Dermis microvascular lymphatic vessel endothelial cell (primary cell): ENCODE measurements around the gene TMPRSS7. TPM values are rescaled to one million over a fixed set of nuclear protein-coding genes. Genes with fewer than 3 reads are reported as not detected.
"Not testable (repeated sequence)": the region's sequence is repeated elsewhere in the genome, so short reads cannot be mapped to it uniquely, and the experiment has no call there.

ENCODE experiments used
- DNase-seq, 2 donors: peaks; one replicate each; pipeline versions ENCODE4 v3.0.0 to v3.0.0-alpha.2; 2010; ENCODE audit warnings: low read depth in 2 of 2
- total RNA-seq: library from RNA; depleted of rRNA; stranded (reverse); fragments of >200 nt; gene quantifications from 2 replicates; pipeline ENCODE4 v1.2.1, GENCODE V29; 2014

TMPRSS7 gene
- total RNA-seq, 1 donor from 2014 or later: not detected

DNA sequence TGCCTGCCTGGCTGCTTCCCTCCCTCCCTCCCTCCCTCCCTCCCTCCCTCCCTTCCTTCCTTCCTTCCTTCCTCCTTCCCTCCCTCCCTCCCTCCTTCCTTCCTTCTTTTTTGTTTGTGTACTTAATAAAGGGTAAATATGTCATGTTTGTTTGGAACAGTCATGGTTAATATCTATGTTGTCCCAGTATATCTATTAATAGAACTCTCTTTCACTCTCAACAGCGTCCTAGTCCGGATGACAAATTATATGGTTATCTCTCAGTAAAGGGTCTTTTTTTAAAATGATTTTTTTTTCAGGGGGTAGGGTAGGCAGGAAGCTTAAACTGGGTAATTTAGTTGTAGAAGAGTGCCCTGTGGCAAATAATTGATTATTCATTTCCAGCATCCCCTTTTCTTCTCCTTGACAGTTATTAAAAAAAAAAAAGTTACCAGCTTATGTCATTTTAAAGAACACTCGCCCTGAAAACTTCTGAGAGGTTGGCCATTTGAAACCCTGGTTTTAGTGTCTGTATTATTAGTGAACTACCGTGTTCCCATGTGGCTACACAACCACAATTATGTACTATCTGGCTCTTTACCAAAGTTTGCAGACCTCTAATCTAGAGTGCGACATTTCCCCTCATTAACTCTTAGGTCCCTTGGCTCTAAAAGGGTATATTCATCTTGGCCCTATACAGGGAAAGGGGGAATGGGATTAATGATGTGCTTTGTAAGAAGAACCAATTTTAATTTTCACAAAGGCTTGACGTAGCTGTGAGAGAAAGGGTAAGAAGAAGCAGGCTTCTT is 22.1 kb upstream of the TMPRSS7 start:
- no peak for DNase-seq

DNA sequence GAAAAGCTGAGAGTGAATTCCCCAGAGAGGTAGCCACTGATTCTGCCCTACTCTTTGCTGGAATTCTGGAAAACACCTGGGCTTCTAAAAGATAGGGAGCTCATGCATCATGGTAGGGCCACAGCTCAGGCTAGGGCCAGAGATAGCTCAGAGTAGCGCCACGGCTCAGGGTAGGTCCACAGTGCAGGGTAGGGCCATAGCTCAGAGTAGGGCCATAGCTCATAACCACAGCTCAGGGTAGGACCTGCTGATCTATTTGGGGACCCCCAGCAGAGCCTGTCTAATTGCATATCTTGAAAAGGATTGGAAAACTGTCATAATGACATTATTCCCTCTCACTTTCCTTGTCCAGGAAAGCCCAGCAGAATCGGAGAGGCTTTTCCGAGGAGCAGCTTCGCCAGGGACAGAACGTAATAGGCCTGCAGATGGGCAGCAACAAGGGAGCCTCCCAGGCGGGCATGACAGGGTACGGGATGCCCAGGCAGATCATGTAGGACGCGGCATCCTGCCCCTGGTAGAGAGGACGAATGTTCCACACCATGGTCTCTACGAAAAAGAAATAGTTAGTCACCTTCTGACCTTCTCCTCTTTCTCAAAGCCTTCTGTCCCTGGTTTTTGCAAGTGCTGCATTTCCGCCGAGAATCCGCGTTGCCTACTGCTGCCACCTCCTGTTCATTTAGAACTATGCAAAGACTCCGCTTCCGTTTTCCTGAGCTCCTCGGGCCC is 21.3 kb upstream of the TMPRSS7 start:
- peak; percentile 34 to 72 for DNase-seq

DNA sequence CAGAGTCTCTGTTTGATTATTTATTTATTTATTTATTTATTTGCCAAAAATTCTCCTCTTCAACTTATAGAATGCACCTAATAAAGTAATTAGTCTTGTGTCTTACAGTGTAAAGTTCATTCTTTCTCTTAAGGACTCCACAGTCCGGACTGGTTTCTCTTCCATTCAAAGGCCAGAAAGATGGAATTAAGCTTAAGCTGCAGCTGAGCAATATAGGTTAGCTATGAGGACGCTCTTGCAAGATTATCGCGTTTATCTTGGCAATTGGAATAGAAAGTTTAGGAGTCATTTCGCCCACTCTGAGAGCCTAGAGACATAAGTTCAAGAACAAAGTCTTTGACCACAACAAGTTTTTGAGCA is 20.8 kb upstream of the TMPRSS7 start:
- DNase-seq: no peak

DNA sequence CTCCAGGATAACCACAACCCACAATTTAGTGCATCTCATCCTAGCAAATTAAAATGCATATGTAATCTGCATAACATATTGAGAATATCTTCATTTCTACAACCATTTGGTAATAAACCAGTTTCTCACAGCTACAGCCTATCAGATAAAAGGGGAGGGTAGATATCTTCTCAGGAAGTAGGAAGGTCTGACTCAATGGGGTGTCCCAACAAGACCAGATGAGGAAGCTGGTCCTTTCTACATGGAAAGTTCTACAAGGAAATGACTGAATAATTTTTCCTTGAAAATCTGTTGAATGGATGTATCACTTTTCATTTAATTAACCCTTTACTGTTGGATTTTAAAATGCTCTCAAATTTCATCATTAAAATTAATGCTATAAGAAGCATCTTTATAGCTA is 17.4 kb upstream of the TMPRSS7 start:
- no peak for DNase-seq

DNA sequence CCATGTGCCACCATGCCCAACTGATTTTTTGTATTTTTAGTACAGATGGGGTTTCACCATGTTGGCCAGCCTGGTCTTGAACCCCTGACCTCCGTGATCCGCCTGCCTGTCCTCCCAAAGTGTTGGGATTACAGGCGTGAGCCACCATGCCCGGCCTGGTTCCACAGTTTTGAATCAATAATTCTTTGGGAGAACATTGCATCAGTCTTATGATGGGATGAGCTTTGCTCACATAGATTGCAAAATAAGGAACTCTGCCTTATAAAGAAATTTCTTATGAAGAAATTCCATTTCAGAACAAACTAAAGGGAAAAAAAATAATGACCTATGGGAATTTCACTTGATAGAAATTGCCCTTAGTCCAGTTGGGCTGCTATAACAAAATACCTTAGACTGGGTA is 15.8 kb upstream of the TMPRSS7 start:
- no peak for DNase-seq

DNA sequence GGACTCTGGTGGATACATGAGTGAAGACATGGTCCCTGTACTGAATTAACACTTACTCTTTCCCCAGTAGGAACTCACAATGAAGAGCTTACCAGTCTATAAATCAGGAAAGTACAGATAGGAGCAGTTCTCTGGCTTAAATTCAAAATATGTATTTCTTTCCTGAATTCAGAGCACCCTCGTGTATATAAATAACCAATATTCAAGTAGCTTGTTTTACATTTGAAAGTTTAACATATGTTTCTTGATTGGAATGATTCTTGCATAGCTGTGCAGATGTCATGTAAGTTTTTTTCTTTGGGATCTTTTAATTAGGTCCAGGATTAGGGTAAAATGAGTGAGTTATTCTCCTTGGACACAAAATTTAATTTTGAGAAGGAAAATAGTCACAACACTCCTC is 14.8 kb upstream of the TMPRSS7 start:
- no peak for DNase-seq

DNA sequence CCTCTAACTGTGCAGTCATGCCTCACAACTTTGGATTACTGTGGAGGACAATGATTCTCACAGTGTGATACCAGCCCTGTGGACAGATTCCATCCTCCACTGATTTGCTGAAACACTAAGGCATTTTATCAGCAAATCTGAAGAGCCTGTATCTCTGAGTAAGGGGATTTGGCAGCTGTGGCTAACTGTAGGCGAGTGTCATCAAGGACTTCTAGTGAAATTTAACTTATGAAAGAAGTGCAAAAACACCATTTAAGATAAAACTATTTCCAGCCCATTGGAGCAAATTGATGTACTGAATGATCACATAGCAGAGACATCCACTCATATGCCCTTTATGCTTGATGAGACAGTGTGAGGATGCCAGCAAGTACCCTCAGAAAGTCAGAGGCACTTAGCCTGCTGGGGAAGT is 13.9 kb upstream of the TMPRSS7 start:
- DNase-seq: no peak

DNA sequence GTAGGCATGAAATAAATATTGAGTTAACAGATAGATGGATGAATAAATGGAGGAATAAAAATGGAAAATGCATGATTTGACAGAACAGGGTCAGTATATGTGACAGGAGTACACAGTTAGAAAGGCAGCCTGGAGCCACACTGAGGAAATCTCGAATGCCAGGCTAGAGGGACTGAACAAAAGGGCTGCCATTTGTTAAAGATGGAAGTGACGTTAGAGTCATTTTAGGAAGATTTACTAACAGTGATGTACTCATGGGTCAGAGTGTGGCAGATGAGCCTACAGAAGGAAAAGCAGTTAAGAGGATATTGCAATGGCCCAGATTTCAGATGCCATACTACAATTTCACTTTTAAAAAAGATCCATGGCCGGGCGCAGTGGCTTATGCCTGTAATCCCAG is 7.4 kb upstream of the TMPRSS7 start:
- no peak for DNase-seq

DNA sequence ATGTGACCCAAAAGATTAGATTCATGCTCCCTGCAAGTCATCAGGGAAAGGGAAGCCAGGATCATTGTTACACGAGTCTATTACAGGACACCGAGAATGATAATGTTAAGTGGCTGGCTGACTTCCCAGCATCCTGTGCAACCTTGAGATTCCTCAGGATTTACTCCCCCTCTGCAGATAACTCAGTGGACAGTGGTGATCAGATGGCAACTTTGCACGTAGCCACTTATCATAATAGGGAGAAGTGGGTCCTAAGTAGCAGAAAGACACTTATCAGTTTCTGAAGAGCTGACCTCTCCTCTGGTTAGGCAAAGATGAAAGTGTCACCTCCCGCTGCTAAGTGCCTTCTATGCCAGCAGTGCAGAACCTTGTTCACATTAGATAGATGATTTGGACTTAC is 6.7 kb upstream of the TMPRSS7 start:
- no peak for DNase-seq

DNA sequence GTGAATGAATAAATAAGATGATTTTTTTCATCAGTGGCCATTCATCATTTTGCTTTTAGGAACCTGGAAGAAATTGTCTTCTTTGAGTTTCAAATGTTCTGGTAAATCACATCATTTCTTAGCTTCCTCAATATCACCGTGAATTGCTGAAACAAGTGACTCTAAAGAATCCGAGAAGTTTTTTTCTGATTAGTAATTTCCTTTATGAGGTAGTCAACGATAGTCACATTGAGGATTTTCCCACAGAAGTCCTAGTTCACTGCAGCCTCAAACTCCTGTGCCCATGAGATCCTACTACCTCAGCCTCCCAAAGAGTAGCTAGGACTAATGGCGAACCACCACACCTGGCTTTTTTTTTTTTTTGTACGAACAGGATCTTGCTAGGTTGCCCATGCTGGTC is 3.6 kb upstream of the TMPRSS7 start:
- no peak for DNase-seq

DNA sequence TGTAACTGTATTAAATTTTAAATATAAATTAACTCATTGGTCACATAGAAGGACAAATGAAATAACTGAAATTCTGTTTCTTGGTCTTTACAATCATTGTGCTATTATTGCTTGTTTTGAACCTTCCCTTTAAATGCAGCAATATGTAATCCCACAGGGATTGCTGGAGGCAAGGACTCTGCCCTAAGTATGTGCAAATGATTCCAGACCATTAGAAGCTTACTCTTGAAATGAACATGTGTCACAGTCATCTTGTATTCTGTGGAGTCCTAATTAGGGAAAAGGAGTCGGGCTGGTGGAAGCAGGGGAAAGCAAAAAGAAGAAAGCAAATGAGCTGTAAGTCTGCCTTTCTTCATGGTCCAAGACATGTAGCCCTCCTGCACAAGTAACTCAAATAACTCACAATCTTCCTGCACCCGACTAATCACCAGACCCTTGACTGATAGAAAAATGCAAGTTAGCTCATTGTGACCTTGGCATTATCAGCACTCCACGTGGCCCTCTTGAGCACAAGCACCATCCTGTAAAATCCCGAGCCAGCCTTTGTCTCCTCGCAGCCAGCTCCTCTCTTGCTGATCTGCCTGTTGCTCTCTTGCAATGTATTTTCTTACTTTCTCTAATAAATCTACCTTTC is 2.3 kb upstream of the TMPRSS7 start:
- no peak for DNase-seq

DNA sequence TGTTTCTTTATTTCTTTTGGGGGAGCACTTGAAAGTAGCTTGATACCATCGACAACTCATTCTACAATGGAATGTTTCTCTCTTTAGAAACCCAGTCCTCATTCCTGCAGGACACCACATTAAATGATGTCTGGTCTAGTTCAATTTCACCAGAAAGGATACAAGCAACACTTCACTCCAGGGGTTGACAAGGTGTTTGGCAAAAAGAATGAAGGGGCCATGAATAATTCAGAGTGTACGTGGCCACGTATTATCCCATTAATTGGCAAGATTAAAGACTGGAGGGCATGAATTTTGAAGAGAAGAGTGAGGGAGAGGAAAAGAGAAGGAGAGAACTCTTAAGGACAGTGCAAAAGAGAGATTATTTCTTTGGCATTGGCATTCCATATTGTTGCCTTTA is 705 bp downstream of the TMPRSS7 start:
- DNase-seq: no peak

DNA sequence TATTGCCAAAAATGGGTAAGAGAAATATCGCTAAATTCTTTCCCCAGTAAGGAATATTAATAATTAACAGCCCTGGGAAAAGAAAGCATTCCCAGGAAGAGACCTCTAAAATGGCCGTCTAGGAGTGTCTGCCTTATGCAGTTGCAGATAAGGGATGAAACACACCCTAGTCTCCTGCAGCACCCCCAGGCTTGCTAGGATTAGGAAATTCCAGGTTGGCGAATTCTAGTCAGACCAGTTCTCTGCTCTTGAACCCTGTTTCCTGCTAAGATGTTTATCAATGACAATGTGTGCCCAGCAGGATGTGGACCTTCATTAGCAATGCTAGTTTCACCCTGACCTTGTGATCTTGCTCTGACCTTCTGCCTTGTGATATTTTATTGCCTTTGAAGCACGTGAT is 2.7 kb downstream of the TMPRSS7 start:
- not testable (repeated sequence) for DNase-seq

DNA sequence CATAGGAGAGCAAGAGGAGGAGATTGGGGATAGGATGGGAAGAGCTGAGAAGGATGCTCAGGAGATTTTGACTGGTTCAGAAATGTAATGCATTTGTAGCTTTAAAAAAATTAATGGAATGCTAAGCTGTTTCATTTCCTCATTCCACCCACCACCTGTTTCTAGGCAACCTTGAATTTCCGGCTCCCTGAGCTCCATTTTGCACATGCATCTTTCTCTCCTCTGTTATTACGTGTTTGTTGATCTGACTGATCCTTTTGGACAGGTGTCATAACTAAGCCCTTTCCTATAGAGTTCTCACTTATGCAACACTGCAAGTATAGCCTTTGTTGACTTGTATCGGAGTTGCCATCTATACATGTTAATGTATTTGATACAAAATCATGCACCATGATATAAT is 4.3 kb downstream of the TMPRSS7 start:
- peak in 1 of 2 donors; percentile 9 for DNase-seq

DNA sequence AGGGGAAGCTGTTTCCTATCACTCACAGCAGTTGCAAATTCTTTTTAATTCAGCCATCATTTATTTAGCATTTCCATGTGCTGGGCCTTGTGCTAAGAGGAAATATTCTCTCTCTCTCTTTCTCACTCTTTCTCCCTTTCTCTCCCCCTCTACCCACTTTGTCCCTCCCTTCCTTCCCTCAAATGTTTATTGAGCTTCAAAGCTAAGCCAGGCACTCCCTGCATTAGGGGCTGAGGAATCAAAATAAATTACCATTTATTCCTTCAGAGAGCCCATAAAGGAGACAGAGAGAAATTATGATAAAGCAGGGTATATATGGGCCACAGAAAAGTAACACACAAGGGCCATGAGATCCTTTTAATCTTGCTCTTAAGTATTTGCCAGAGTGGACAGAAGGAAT is 6.8 kb downstream of the TMPRSS7 start:
- DNase-seq: no peak

DNA sequence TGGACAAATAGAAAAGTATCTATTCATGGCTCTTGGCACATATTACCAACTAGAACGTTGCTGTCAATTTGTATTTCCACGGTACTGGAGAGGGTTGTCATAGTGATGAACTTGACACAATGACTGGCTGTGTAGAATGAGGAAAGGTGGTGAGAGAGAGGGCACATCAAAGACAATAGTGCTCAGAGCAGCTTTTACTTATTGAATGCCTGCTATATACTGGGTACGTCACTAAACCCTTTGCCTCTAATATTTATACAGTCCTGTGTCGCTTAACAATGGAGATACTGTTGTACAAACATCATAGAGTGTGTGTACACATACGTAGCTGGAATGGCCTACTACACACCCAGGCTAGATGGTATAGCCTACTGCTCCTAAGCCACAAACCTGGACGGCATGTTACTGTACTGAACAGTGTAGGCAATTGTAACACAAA is 8.3 kb downstream of the TMPRSS7 start:
- peak; percentile 75 to 85 for DNase-seq

DNA sequence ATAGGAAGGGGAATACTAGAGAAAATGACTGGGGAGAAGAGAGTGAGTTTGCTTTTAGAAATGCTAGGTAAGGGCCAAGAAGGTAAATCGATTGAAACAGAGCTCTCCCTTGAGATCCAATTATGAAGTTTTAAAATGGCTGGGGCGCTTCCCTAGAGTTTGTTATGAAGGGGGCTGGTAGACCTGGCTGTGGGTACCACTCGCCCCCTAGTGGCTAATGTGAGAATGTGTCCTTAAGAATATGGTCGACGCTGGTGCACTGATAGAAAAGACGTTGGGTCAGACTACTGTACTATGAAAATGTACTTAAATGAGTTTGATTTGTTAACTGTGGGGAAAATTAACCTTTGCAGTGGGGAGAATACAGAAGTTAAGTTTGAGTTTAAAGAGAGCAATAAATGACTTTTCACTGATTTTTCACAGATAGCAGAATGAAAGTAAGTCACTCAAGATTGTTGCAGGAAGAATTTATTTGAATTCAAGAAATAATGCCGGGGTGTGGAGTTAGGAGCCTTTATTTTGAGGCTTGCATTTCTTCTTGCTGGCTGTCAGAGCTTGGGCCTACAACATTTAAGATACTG is 9.2 kb downstream of the TMPRSS7 start:
- peak; percentile 52 to 78 for DNase-seq

DNA sequence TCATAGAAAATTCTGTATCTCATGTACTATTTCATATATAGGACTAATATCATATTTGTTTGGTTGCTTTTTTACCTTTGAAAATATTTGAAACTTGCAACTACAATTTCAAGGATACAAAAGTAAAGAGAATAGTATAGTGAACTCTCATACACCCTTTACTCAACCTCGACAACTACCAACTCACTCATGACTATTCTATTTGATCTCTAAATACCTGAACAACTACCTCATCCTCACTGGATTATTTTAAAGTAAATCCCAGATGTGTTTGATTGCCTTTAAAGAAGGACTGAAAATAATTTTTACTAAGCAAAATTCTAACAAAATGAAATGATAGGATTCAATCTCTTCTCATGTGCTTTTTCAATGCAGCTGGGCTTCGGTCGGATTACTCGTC is 12.1 kb downstream of the TMPRSS7 start:
- DNase-seq: no peak

DNA sequence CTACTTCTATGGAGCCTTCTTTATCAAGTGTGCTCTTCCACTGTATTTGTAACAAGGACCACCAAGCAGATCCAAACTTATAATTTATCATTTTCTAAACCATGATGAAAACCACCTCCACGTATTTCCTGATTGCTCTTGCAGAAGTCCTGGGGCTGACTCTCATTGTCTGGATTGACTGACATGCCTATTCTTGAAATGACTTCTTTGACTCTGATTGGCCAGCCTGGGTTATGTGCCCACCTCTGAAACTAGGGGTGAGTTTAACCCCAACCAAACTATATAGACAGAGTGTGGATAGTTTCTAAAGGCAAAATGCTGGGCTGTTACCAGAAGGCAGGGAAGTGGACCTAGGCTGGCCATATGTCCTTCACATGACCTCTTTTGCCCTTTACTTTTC is 12.7 kb downstream of the TMPRSS7 start:
- no peak for DNase-seq

DNA sequence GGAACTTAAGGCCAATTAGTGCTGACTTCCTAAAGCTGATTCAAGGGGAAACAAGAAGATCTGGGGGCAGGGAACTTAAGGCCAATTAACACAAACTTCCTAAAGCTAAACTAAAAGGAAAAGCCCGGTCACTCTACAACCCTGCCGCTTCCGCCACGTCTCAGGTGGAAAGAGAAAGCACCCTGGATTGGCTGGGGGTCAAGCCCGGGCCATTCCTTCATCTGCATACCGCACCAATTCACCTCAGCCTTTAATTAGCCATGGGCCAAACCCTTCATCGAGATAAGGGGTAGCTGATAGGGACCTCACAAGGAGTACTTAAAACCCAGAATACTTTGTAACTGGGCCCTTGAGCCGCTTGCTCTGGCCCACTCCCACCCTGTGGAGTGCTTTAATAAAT is 14.4 kb downstream of the TMPRSS7 start:
- no peak for DNase-seq

DNA sequence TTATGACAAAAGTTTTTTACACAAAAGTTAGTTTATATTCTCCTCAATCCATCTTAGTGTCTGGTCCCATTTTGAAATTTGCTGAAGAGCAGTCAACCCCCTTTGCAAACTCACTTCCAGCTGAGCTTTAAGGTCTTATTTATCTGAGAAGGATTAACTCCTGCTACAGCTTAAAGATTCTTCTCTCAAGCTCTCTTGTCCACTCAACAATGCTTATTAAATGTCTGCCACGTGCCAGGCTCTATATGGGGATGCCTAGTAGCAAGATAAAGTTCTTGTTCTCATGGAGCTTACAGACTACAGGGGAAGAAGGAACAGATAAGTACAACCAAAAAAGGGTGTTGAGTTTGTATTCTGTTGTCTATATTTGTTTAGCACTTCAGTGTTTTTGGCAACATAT is 18.7 kb downstream of the TMPRSS7 start:
- no peak for DNase-seq

DNA sequence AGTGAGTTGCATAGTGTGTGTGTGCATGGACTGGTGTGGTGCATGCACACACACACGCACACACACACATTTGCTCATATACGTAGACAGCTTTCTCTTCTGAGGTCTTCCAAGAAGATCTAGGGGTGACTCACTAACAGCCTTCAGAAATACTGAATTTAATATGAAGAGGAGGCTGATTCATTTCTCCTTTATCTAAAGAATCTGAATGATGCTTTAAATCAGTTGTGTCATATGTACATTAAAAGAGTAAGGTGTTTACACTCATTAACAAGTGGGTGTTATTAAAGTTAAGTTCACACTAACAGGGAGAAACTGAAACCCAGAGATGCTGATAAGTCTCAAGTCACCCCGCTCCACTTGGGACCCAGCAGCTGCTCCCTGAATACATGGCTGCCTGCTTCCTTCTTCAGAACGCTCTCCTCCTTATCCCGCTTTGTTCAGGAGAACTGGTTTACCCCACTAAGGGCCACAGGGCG is 22.0 kb downstream of the TMPRSS7 start:
- DNase-seq: no peak
